ENCODE data around the gene ABCF1. TPM values are rescaled to one million over a fixed set of nuclear protein-coding genes. Genes with fewer than 3 reads are reported as not detected.

ABCF1 gene
- total RNA-seq, 1 experiment from 2014 or later = 94.9 TPM

- ChIA-PET POLR2A (interaction anchor here (1.1 kb wide), 1 partner anchor 20 kb away, joined by 4 read pairs; no protein-coding TSS in a partner anchor), CTCF (interaction anchor here (0.6 kb wide), 1 partner anchor 112 kb away, joined by 3 read pairs; no protein-coding TSS in a partner anchor)
- Histone ChIP-seq H3K4me1 (ENCODE audit: control insufficient read depth, insufficient read depth, low read length) (peaks cover 6% of the 10 kb centered on the region), H3K27me3 (ENCODE audit: control insufficient read depth, insufficient read depth, low read length) (no peaks in the 10 kb centered on the region), H3K27ac (ENCODE audit: low read length) (no peak overlapping the region), H3K9me3 (ENCODE audit: control insufficient read depth, insufficient read depth, low read depth, low read length) (no peaks in the 10 kb centered on the region), H3K4me3 (ENCODE audit: low read depth in 2 of 2, low read length in 2 of 2) (no peak overlapping the region), H3K36me3 (ENCODE audit: control insufficient read depth, insufficient read depth, low read length) (peaks cover 30% of the 10 kb centered on the region)
- DNase-seq (ENCODE audit: low read depth, low spot score) (no peak), ATAC-seq (no peak)
- BruUV-seq (replicated peaks) = no TSS peak
- TF ChIP-seq REST (IDR thresholded peaks at IDR 0.05; ENCODE audit: insufficient read depth in 1 of 2, low read depth in 2 of 2, low read length in 1 of 2) (no peak), TCF7L2 (IDR thresholded peaks at IDR 0.05; ENCODE audit: low read depth, low read length) (no peak), POLR2AphosphoS5 (IDR thresholded peaks at IDR 0.05; ENCODE audit: low read depth, low read length) (no peak)
- intact Hi-C loops (cut with micrococcal nuclease; ENCODE audit: unreplicated experiment) = no loop called here
- in situ Hi-C loops (cut with HindIII; ENCODE audit: low pct_unique_long_range_greater_than_20kb, low sequenced_read_pairs) = no loop called here
Measured at GRCh38 chr6:30578051-30578450, 6.8 kb downstream of the ABCF1 start.

DNA sequence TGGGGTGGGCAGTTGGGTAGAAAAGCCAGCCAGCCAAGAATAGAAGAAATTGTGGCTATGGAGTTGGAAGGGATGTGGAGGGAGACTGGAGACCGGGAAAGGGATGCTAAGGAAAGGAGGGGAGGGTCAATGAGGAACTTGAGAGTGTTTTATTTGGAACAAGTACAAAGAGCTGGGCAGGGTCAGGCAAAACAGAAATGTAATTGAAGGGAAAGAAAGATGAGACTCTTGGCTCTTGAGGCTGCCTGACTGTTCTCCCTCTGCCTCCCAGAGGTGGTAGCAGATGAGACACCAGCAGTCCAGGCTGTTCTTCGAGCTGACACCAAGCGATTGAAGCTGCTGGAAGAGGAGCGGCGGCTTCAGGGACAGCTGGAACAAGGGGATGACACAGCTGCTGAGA, 12.7 kb downstream of the ABCF1 start:
- no peaks in the 10 kb centered on the region for H3K27me3 ChIP-seq (ENCODE audit: control insufficient read depth, insufficient read depth, low read length)
- ChIA-PET CTCF (no interaction called here), POLR2A (no interaction called here)
- ATAC-seq = no peak
- peaks cover 32% of the 10 kb centered on the region for H3K36me3 ChIP-seq (ENCODE audit: control insufficient read depth, insufficient read depth, low read length)
- no peak for DNase-seq (ENCODE audit: low read depth, low spot score)
- in situ Hi-C loops (cut with HindIII; ENCODE audit: low pct_unique_long_range_greater_than_20kb, low sequenced_read_pairs) = no loop called here
- no peak overlapping the region for H3K27ac ChIP-seq (ENCODE audit: low read length)
- no TSS peak for BruUV-seq (replicated peaks)
- intact Hi-C loops (cut with micrococcal nuclease; ENCODE audit: unreplicated experiment) = no loop called here
- no peak overlapping the region for H3K4me3 ChIP-seq (ENCODE audit: low read depth in 2 of 2, low read length in 2 of 2)
- no peaks in the 10 kb centered on the region for H3K4me1 ChIP-seq (ENCODE audit: control insufficient read depth, insufficient read depth, low read length)
- TF ChIP-seq CTCF (IDR thresholded peaks at IDR 0.05) (no peak), REST (IDR thresholded peaks at IDR 0.05; ENCODE audit: insufficient read depth in 1 of 2, low read depth in 2 of 2, low read length in 1 of 2) (no peak), SIN3A (IDR thresholded peaks at IDR 0.05; ENCODE audit: borderline replicate concordance, insufficient read depth, low read depth, low read length) (no peak), POLR2AphosphoS5 (IDR thresholded peaks at IDR 0.05; ENCODE audit: low read depth, low read length) (no peak), TCF7L2 (IDR thresholded peaks at IDR 0.05; ENCODE audit: low read depth, low read length) (no peak)
- no peaks in the 10 kb centered on the region for H3K9me3 ChIP-seq (ENCODE audit: control insufficient read depth, insufficient read depth, low read depth, low read length)
